ENCODE measurements around the gene ZNF385B.

- TF ChIP-seq CTCF (IDR thresholded peaks at IDR 0.05) = no peak
- no peak for TF ChIP-seq POLR2A (IDR thresholded peaks at IDR 0.05)
These were observed 174.6 kb downstream of the ZNF385B start for GRCh38 chr2:179686718-179687342.
